Thyroid gland (tissue), 4 donors: ENCODE data around the gene GNG4.
"Not testable (repeated sequence)": the region's sequence is repeated elsewhere in the genome, so short reads cannot be mapped to it uniquely, and the experiment has no call there.

ENCODE experiments used
- POLR2A ChIP-seq, 2 donors: fragments of 450-650 bp; IDR thresholded peaks; one replicate each; pipeline ENCODE4 v1.6.1; 2017; ENCODE audit warnings: antibody characterized with exemption in 2 of 2, mild to moderate bottlenecking in 2 of 2, moderate library complexity in 1 of 2
- TF ChIP-seq, protein P1 (sequence below), 6 experiments: fragments of 200-600 bp in 3 of 6; fragments of 450-650 bp in 3 of 6; sonication (generic) in 3 of 6; IDR thresholded peaks; one replicate each; pipeline ENCODE4 v1.5.1; 2016 to 2019; ENCODE audit warnings: antibody characterized with exemption in 6 of 6, mild to moderate bottlenecking in 2 of 6, inconsistent platforms in 1 of 6, moderate library complexity in 1 of 6

DNA sequence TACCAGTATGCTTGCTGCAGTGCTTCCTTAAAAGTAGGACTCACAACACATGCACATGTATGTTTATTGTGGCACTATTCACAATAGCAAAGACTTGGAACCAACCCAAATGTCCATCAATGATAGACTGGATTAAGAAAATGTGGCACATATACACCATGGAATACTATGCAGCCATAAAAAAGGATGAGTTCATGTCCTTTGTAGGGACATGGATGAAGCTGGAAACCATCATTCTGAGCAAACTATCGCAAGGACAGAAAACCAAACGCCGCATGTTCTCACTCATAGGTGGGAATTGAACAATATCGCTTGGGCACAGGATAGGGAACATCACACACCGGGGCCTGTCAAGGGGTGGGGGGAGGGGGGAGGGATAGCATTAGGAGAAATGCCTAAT, 76.6 kb downstream of the GNG4 start:
- TF ChIP-seq, protein P1, sequence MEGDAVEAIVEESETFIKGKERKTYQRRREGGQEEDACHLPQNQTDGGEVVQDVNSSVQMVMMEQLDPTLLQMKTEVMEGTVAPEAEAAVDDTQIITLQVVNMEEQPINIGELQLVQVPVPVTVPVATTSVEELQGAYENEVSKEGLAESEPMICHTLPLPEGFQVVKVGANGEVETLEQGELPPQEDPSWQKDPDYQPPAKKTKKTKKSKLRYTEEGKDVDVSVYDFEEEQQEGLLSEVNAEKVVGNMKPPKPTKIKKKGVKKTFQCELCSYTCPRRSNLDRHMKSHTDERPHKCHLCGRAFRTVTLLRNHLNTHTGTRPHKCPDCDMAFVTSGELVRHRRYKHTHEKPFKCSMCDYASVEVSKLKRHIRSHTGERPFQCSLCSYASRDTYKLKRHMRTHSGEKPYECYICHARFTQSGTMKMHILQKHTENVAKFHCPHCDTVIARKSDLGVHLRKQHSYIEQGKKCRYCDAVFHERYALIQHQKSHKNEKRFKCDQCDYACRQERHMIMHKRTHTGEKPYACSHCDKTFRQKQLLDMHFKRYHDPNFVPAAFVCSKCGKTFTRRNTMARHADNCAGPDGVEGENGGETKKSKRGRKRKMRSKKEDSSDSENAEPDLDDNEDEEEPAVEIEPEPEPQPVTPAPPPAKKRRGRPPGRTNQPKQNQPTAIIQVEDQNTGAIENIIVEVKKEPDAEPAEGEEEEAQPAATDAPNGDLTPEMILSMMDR (IDR thresholded peaks at IDR 0.05), result not testable (repeated sequence)
- TF ChIP-seq POLR2A (IDR thresholded peaks at IDR 0.05), result not testable (repeated sequence)
